Right atrium auricular region (tissue), 2 donors: ENCODE results near the gene MAGI1. TPM values are rescaled to one million over a fixed set of nuclear protein-coding genes. Genes with fewer than 3 reads are reported as not detected.

Experiments used
- DNase-seq: peaks from one replicate; pipeline ENCODE4 v3.0.0-alpha.2; 2019; ENCODE audit warnings: low spot score
- H3K27ac ChIP-seq, 2 donors: fragments of 200-600 bp; sonication (generic); 1 replicate in 1 of 2; 2 replicates in 1 of 2; pipeline ENCODE4 v1.5.1; 2016 to 2019
- H3K27me3 ChIP-seq, 2 donors: fragments of 200-600 bp; sonication (generic); one replicate each; pipeline versions ENCODE4 v1.5.1 to v1.6.0; 2017 to 2019
- H3K36me3 ChIP-seq: fragments of 200-600 bp; sonication (generic); one replicate; pipeline ENCODE4 v1.5.1; 2016
- H3K4me1 ChIP-seq, 2 donors: fragments of 200-600 bp; sonication (generic); one replicate each; pipeline versions ENCODE4 v1.5.1 to v1.6.0; 2017 to 2019
- H3K4me3 ChIP-seq, 2 donors: fragments of 200-600 bp; sonication (generic); 1 replicate in 1 of 2; 2 replicates in 1 of 2; pipeline ENCODE4 v1.5.1; 2017 to 2019; ENCODE audit warnings: mild to moderate bottlenecking in 1 of 2, moderate library complexity in 1 of 2
- H3K9me3 ChIP-seq, 2 donors: fragments of 200-600 bp; sonication (generic); one replicate each; pipeline ENCODE4 v1.5.1; 2019
- total RNA-seq, 2 donors: library from RNA; depleted of rRNA; stranded (reverse); fragments of >200 nt; gene quantifications; one replicate each; pipeline ENCODE4 v1.1.0, GENCODE V29; 2016
- TF ChIP-seq, protein P1 (sequence below), 2 donors: fragments of 200-600 bp; sonication (generic); IDR thresholded peaks; one replicate each; pipeline ENCODE4 v1.5.1; 2019; ENCODE audit warnings: antibody characterized with exemption in 2 of 2

MAGI1 gene
- total RNA-seq, 2 donors from 2014 or later = 28.5 to 34.8 TPM

DNA sequence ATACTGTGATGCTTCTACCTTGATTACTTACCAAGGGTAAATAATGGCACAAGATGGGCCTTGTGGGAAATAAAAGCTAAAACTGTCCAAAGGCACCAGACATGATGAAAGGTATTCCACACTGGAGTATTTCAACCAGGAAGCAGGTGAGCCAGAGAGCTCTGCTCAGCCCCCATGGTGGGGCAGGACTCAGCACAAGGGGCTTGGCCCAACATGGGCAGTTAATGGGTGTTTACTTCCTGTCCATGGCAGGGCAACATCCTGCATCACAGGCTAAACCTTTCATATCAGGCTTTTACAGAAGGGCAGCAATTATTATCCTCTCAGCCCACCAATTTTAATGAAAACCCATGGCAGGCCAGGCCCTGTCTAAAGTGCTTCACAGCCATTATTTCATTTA is 38.2 kb downstream of the MAGI1 start:
- peaks cover 0 to 38% of the 10 kb centered on the region in 2 donors for H3K4me1 ChIP-seq
- H3K27me3 ChIP-seq = no peaks in the 10 kb centered on the region
- H3K27ac ChIP-seq = no peak overlapping the region
- TF ChIP-seq, protein P1, sequence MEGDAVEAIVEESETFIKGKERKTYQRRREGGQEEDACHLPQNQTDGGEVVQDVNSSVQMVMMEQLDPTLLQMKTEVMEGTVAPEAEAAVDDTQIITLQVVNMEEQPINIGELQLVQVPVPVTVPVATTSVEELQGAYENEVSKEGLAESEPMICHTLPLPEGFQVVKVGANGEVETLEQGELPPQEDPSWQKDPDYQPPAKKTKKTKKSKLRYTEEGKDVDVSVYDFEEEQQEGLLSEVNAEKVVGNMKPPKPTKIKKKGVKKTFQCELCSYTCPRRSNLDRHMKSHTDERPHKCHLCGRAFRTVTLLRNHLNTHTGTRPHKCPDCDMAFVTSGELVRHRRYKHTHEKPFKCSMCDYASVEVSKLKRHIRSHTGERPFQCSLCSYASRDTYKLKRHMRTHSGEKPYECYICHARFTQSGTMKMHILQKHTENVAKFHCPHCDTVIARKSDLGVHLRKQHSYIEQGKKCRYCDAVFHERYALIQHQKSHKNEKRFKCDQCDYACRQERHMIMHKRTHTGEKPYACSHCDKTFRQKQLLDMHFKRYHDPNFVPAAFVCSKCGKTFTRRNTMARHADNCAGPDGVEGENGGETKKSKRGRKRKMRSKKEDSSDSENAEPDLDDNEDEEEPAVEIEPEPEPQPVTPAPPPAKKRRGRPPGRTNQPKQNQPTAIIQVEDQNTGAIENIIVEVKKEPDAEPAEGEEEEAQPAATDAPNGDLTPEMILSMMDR (IDR thresholded peaks at IDR 0.05) = no peak
- no peak for DNase-seq
- H3K36me3 ChIP-seq = no peaks in the 10 kb centered on the region
- H3K4me3 ChIP-seq = no peak overlapping the region
- H3K9me3 ChIP-seq = no peaks in the 10 kb centered on the region

DNA sequence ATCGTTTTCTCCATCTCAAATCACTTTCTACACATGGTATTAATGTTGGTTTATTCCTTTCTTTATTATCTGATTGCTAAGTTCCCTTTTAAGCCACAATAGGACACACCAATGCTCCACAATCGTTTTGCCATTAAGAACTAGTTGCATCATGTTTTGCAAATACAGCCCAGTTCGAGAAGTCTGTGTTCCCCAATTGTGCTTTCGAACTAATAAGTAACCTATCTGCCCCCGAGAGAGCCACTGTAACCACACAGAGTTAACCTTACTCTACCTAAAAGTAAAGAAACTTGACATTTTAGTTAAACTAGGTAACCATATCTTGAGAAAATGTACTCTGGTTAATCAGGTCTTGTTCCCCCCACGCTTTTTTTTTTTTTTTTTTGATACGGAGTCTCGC is 39.1 kb downstream of the MAGI1 start:
- Histone ChIP-seq H3K4me1 (peaks cover 0 to 40% of the 10 kb centered on the region in 2 donors), H3K4me3 (no peak overlapping the region), H3K27me3 (no peaks in the 10 kb centered on the region), H3K27ac (no peak overlapping the region), H3K36me3 (no peaks in the 10 kb centered on the region), H3K9me3 (no peaks in the 10 kb centered on the region)
- no peak for DNase-seq
- TF ChIP-seq, protein P1 (IDR thresholded peaks at IDR 0.05) = no peak

DNA sequence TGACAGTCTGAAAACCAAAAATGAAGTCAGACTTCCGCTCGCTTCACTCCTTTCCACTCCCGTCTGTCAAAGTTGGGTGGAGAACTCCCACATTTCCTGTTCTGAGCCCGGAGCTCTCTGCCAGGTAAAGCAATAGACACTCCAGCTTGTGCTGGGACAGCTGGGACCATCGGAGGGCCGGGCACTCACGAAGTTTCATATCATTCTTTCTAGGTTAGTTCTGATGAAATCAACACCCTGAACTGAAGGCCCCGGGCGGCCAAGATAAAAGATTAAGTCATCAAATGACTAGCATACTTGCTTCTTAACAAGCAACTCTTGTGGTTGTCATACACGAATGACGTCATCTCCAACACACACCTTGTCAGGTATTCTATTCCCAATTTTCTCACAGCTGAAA is 42.1 kb downstream of the MAGI1 start:
- DNase-seq = no peak
- peaks cover 0 to 27% of the 10 kb centered on the region in 2 donors for H3K4me1 ChIP-seq

DNA sequence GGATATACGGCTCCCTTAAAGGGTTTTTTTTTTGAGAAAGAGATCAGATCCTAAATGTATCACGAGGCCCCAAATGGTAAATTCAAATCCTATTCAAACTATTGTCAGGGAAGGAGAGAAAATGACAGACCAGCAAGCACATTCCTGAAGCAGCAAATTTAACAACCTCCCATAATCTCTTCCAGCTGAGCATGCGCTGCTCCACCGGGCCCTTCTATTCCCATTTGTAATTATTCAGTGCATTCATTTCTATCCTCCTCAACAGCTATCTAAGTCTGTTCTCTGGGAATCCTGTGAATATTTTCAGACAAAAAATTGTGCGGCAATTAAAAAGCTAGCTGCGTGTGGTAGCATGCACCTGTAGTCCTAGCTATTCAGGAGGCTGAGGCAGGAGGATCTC is 43.2 kb downstream of the MAGI1 start:
- Histone ChIP-seq H3K4me1 (peaks cover 0 to 27% of the 10 kb centered on the region in 2 donors), H3K27ac (no peak overlapping the region), H3K27me3 (no peaks in the 10 kb centered on the region), H3K36me3 (no peaks in the 10 kb centered on the region), H3K4me3 (no peak overlapping the region), H3K9me3 (no peaks in the 10 kb centered on the region)
- TF ChIP-seq, protein P1 (IDR thresholded peaks at IDR 0.05) = no peak
- no peak for DNase-seq

More for the DNA sequence above, 42.1 kb downstream of the MAGI1 start:
- no peaks in the 10 kb centered on the region for H3K36me3 ChIP-seq
- no peaks in the 10 kb centered on the region for H3K9me3 ChIP-seq
- no peak overlapping the region for H3K4me3 ChIP-seq
- no peak overlapping the region for H3K27ac ChIP-seq
- TF ChIP-seq, protein P1 (IDR thresholded peaks at IDR 0.05) = no peak
- H3K27me3 ChIP-seq = no peaks in the 10 kb centered on the region

DNA sequence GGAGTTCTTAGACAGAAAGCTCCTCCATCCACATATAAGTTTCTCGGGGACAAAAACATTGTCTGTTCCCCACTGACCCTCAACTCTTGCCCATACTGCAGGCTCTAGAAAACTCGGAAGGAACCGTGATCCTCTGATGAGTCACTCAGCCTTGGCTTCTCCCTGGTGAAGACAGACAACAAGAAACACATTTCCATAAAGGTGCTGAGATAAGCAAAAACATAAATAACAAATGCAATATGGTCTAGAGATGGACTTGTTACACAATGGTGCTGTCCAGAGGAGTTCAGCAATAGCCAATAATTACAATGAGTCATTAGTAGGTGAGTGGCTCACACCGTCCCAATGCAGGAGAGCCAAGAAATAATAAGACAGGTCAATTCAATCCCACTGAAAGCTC is 43.7 kb downstream of the MAGI1 start:
- H3K27me3 ChIP-seq = no peaks in the 10 kb centered on the region
- TF ChIP-seq, protein P1 (IDR thresholded peaks at IDR 0.05) = no peak
- H3K27ac ChIP-seq = no peak overlapping the region
- no peaks in the 10 kb centered on the region for H3K36me3 ChIP-seq
- no peak for DNase-seq
- no peak overlapping the region for H3K4me3 ChIP-seq
- no peaks in the 10 kb centered on the region for H3K9me3 ChIP-seq
- peaks cover 0 to 27% of the 10 kb centered on the region in 2 donors for H3K4me1 ChIP-seq
